Measurements from ENCODE around the gene ZZZ3. TPM values are rescaled to one million over a fixed set of nuclear protein-coding genes. Genes with fewer than 3 reads are reported as not detected.
"Not testable (repeated sequence)": the region's sequence is repeated elsewhere in the genome, so short reads cannot be mapped to it uniquely, and the experiment has no call there.

ZZZ3 gene
- total and polyA plus RNA-seq, 2 experiments from 2014 or later = 31.2 to 71.9 TPM

DNA sequence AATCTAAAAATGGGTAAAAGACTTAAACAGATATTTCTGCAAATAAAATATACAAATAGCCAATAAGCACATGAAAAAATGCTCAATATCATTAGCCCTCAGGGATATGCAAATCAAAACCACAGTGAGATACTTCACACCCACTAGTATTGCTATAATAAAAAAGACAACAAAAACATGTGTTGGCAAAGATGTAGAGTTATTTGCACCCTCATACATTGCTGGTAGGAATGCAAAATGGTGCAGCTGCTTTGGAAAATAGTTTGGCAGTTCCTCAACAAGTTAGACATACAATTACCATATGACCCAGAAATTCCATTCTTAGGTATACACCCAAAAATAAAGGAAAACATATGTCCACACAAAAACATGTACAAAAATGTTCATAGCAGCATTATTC is 30.2 kb downstream of the ZZZ3 start:
- Histone ChIP-seq H3K4me1 (ENCODE audit: insufficient read depth) (no peaks in the 10 kb centered on the region), H3K9me2 (replicated peaks; ENCODE audit: insufficient read depth) (no peaks in the 10 kb centered on the region)
- DNase-seq (ENCODE audit: low spot score) = no peak

DNA sequence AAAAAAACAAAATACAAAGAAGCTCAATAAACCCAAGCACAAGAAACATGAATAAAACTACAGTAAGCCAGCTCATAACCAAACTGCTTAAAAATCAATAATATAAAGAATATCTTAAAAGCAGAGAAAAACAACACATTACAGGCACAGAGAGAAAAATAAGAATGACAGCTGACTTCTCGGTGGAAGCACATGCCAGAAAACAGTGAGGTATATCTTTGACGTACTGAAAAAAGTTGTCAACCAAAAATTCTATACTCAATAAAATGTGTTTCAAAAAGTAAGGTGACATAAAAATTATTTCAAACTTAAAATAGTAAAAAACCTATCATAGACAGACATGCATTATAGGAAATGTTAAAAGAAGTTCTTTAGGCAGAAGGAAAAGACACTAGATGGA is 33.3 kb downstream of the ZZZ3 start:
- Histone ChIP-seq H3K36me3 (replicated peaks; ENCODE audit: insufficient read depth, low read depth) (no peaks in the 10 kb centered on the region), H3K9me2 (replicated peaks; ENCODE audit: insufficient read depth) (no peaks in the 10 kb centered on the region), H3K27ac (no peak overlapping the region), H4K20me1 (ENCODE audit: insufficient read depth, poor library complexity, severe bottlenecking) (peaks cover 19% of the 10 kb centered on the region), H3K9me3 (ENCODE audit: low read depth) (peaks cover 18% of the 10 kb centered on the region), H3K79me2 (peaks cover 100% of the 10 kb centered on the region), H3K4me2 (no peak overlapping the region), H3K4me3 (no peak overlapping the region), H3K4me1 (ENCODE audit: insufficient read depth) (no peaks in the 10 kb centered on the region), H3K27me3 (no peaks in the 10 kb centered on the region), H2AFZ (no peak overlapping the region)
- TF ChIP-seq, protein P1, sequence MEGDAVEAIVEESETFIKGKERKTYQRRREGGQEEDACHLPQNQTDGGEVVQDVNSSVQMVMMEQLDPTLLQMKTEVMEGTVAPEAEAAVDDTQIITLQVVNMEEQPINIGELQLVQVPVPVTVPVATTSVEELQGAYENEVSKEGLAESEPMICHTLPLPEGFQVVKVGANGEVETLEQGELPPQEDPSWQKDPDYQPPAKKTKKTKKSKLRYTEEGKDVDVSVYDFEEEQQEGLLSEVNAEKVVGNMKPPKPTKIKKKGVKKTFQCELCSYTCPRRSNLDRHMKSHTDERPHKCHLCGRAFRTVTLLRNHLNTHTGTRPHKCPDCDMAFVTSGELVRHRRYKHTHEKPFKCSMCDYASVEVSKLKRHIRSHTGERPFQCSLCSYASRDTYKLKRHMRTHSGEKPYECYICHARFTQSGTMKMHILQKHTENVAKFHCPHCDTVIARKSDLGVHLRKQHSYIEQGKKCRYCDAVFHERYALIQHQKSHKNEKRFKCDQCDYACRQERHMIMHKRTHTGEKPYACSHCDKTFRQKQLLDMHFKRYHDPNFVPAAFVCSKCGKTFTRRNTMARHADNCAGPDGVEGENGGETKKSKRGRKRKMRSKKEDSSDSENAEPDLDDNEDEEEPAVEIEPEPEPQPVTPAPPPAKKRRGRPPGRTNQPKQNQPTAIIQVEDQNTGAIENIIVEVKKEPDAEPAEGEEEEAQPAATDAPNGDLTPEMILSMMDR (IDR thresholded peaks at IDR 0.05; ENCODE audit: poor library complexity) = no peak
- no peak for TF ChIP-seq EZH2phosphoT487 (IDR thresholded peaks at IDR 0.05; ENCODE audit: low read depth, severe bottlenecking, unreplicated experiment)
- TF ChIP-seq EZH2 (IDR thresholded peaks at IDR 0.05; ENCODE audit: borderline replicate concordance) = no peak
- DNase-seq (ENCODE audit: low spot score) = no peak
- 100% methylated on average over 2 of the region's 2 CpGs for WGBS (ENCODE audit: low lambda C conversion rate, missing lambda C conversion rate)

More for the DNA sequence above, 30.2 kb downstream of the ZZZ3 start:
- H3K4me3 ChIP-seq = no peak overlapping the region
- H3K9me3 ChIP-seq (ENCODE audit: low read depth) = peaks cover 18% of the 10 kb centered on the region
- TF ChIP-seq EZH2 (IDR thresholded peaks at IDR 0.05; ENCODE audit: borderline replicate concordance) = no peak
- TF ChIP-seq EZH2phosphoT487 (IDR thresholded peaks at IDR 0.05; ENCODE audit: low read depth, severe bottlenecking, unreplicated experiment) = no peak
- TF ChIP-seq, protein P1 (IDR thresholded peaks at IDR 0.05; ENCODE audit: poor library complexity) = no peak
- H2AFZ ChIP-seq = no peak overlapping the region
- H4K20me1 ChIP-seq (ENCODE audit: insufficient read depth, poor library complexity, severe bottlenecking) = peaks cover 12% of the 10 kb centered on the region
- no peak overlapping the region for H3K4me2 ChIP-seq
- H3K27me3 ChIP-seq = no peaks in the 10 kb centered on the region
- no peak overlapping the region for H3K27ac ChIP-seq
- H3K36me3 ChIP-seq (replicated peaks; ENCODE audit: insufficient read depth, low read depth) = no peaks in the 10 kb centered on the region
- peaks cover 100% of the 10 kb centered on the region for H3K79me2 ChIP-seq

DNA sequence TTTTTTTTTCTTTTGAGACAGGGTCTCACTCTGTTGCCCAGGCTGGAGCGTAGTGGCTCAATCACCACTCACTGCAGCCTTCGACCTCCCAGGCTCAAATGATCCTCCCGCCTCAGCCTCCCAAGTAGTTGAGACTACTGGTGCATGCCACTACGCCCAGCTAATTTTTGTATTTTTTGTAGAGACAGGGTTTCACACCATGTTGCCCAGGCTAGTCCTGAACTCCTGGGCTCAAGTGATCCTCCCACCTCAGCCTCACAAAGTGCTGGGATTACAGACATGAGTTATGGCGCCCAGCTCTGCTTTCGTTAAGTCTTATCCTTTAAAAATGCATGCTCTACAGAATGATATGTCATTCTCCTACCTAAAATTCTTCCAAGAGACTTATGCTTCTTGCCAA is 36.2 kb downstream of the ZZZ3 start:
- H3K4me3 ChIP-seq; H3K9me2 ChIP-seq (replicated peaks; ENCODE audit: insufficient read depth); H3K27ac ChIP-seq; H2AFZ ChIP-seq; DNase-seq (ENCODE audit: low spot score); H3K27me3 ChIP-seq; H3K4me1 ChIP-seq (ENCODE audit: insufficient read depth); H3K36me3 ChIP-seq (replicated peaks; ENCODE audit: insufficient read depth, low read depth); H3K4me2 ChIP-seq: not testable (repeated sequence)
- Histone ChIP-seq H3K9me3 (ENCODE audit: low read depth) (peaks cover 18% of the 10 kb centered on the region), H3K79me2 (peaks cover 100% of the 10 kb centered on the region), H4K20me1 (ENCODE audit: insufficient read depth, poor library complexity, severe bottlenecking) (peaks cover 20% of the 10 kb centered on the region)
- 96% methylated on average over 6 of the region's 6 CpGs for WGBS (ENCODE audit: low lambda C conversion rate, missing lambda C conversion rate)

DNA sequence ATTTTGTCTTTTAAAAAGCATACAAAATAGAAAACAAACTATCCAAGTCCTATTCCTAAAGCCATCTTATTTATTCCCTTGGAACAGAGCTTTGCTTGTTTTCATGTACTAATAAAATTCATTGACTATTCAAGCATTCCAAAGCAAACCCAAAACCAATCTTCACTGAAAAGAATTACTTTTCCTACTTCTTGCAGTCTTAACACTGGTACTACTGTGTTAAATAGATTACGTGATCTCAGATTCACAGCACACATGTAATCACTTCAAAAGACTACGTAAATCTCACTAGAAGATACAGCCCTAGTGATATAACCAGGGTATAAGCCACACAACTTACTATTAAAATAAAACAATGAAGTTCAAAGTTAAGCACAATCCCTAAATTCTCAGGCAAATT is 39.0 kb downstream of the ZZZ3 start:
- Histone ChIP-seq H3K27me3 (no peaks in the 10 kb centered on the region), H2AFZ (no peak overlapping the region), H3K4me1 (ENCODE audit: insufficient read depth) (no peaks in the 10 kb centered on the region), H3K27ac (no peak overlapping the region), H3K4me3 (no peak overlapping the region), H3K9me2 (replicated peaks; ENCODE audit: insufficient read depth) (no peaks in the 10 kb centered on the region), H3K9me3 (ENCODE audit: low read depth) (no peaks in the 10 kb centered on the region), H3K36me3 (replicated peaks; ENCODE audit: insufficient read depth, low read depth) (no peaks in the 10 kb centered on the region), H3K79me2 (peaks cover 95% of the 10 kb centered on the region), H3K4me2 (no peak overlapping the region), H4K20me1 (ENCODE audit: insufficient read depth, poor library complexity, severe bottlenecking) (peaks cover 20% of the 10 kb centered on the region)
- 84% methylated on average over 2 of the region's 2 CpGs for WGBS (ENCODE audit: low lambda C conversion rate, missing lambda C conversion rate)
- TF ChIP-seq, protein P1 (IDR thresholded peaks at IDR 0.05; ENCODE audit: poor library complexity) = no peak
- TF ChIP-seq EZH2 (IDR thresholded peaks at IDR 0.05; ENCODE audit: borderline replicate concordance) (no peak), EZH2phosphoT487 (IDR thresholded peaks at IDR 0.05; ENCODE audit: low read depth, severe bottlenecking, unreplicated experiment) (no peak)
- no peak for DNase-seq (ENCODE audit: low spot score)

All from hepatocyte (in vitro differentiated cells).